ENCODE measurements around the gene CCR5AS.
"Not testable (repeated sequence)": the region's sequence is repeated elsewhere in the genome, so short reads cannot be mapped to it uniquely, and the experiment has no call there.

Gene CCR5AS

DNA sequence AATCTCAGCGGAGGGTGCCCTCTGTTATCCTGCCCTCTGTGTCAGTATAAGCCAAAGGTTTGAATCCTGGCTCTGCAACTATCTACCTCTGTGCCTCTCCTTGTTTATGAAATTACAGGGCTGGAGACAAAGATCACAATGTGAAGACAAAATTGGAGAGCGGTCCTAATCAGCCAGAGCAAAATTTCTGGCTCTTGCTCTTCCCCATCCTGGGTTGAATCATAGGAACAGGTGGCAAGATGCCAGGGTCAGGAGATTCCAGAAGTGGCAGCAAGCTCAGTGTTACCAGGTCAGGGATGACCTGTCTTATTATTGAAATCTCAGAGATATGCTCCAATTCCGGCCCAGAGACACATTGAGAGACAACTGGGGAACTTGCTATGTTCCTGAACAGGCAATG, 55.2 kb downstream of the CCR5AS start:
- DNase-seq, result no peak

DNA sequence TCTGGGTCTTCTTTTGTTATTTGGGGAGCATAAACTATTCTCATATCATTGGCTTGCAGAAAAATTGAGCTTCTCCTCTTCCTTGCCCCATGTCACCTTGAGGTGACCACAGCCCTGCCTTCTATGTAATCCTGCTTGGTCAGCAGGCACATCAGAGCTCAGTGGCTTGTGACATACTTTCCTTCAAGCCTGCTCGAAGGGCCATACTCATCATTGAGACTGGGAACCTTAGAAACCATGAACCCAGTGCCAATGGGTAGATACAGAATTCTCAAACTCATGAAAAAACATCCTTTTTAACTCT, 56.7 kb downstream of the CCR5AS start:
- no peak for DNase-seq

DNA sequence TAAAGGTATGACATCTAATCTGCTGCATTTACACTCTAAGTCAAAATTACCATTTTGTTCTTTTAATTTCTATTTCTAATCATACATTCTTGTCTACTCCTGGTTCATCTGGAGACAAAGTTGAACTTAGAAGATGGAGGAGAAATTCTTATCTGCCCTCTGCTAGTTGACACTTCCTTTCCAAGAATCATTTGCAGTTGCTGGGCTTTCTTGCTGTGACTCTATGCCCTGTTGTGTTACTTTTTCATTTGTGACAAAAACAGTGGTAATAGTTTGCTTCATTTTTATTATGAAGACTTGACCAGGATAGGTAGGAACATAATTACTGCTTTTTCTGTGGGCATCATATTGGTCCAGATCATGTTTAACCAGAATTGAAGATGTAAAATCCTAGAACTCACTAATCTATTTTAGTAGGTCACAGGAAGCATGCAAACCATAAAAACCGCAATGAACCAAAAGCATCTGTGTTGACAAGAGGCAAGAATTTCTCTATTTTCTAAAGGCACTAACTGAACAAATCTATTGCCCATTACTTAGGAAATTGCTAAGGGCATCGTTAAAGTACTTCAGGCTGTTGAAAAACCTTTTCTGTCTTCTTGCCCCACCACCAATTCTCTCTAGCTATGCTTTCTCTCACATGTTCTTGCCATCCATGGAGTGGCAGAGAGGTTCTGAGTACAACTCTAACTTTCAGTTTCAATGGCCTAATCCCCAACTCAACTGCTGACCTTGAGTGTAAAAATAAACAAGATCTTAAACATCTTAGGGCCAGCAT, 57.2 kb downstream of the CCR5AS start:
- DNase-seq, result no peak

DNA sequence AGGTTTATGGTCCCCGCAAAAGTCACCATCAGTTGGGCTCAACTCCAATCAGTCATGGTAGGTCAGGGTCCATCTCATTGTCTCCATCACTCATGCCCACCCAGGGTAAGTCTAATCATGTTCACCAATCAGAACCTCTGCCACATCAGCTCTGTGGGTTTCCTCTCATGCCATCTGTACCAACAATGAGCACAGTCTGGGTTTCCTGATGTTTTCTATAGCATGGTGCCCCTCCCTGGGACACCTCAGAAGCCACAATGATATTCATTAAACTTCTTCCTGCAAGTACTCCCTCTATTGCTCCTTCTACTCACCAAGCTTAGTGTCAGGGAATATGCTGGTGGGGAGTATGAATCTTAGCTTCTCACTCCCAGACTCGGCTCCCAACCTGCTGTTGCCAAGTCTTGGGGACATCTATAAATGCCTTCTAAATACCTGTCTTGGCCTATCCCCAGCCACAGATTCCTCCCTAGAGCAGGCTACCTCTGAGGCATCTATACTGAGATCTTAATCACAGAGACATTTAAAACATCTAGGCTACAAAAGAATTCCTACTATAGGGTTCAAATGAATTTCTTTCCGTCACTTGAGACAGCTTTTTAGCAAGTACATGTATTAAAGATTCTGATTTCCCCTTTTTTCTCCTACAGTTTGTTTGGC, 57.9 kb downstream of the CCR5AS start:
- no peak for DNase-seq

DNA sequence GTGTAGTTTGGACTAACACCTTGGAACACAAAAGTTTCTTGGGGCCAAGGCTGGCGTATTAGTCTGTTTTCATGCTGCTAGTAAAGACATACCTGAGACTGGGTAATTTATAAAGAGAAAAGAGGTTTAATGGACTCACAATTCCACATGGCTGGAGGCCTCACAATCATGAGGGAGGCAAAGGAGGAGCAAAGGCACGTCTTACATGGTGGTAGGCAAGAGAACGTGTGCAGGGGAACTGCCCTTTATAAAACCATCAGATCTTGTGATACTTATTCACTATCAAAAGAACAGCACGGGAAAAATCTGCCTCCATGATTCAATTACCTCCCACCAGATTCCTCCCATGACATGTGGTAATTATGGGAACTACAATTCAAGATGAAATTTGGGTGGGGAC, 62.4 kb downstream of the CCR5AS start:
- no peak for DNase-seq

DNA sequence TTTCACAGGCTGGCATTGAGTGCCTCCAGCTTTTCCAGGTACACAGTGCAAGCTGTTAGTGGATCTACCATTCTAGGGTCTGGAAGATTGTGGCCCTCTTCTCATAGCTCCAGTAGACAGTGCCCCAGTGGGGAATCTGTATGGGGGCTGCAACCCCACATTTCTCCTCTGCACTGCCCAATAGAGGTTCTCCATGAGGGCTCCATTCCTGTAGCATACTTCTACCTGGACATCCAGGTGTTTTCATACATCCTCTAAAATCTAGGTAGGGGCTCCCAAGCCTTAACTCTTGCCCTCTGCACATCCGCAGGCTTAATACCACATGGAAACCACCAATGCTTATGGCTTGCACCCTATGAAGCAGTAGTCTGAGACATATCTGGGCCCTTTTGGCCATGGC, 68.0 kb downstream of the CCR5AS start:
- DNase-seq, result no peak

DNA sequence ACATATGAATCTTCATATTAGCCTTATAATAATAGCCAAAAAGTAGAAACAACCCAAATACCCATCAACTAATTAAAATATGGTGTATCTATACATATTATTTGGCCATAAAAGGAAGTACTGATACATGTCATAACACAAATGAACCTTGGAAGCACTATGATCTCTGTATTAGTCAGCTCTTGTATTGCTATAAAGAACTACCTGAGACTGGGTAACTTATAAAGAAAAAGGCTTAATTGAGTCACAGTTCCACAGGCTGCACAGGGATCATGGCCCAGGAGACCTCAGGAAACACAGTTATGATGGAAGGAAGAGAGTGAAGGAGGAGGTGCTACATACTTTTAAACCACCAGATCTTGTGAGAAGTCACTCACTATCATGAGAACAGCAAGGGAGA, 69.0 kb downstream of the CCR5AS start:
- no peak for DNase-seq

DNA sequence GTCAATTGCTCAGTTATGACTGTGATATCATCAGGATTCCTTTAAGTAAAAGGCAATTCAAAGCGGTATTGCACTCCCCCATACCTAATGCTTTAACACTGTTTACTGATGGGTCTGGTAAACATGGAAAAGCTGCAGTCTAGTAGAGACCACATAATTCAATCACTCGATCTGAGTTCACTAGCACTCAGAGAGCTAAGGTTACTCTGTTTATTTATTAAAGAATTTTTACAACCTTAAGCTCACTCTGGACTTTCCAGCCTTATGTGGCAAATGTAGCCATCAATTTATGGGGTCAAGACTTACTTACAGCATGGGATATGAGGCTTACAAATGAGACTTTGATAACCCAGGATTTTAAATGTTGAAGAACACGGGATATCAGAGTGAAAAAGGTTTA, 71.3 kb downstream of the CCR5AS start:
- no peak for DNase-seq

DNA sequence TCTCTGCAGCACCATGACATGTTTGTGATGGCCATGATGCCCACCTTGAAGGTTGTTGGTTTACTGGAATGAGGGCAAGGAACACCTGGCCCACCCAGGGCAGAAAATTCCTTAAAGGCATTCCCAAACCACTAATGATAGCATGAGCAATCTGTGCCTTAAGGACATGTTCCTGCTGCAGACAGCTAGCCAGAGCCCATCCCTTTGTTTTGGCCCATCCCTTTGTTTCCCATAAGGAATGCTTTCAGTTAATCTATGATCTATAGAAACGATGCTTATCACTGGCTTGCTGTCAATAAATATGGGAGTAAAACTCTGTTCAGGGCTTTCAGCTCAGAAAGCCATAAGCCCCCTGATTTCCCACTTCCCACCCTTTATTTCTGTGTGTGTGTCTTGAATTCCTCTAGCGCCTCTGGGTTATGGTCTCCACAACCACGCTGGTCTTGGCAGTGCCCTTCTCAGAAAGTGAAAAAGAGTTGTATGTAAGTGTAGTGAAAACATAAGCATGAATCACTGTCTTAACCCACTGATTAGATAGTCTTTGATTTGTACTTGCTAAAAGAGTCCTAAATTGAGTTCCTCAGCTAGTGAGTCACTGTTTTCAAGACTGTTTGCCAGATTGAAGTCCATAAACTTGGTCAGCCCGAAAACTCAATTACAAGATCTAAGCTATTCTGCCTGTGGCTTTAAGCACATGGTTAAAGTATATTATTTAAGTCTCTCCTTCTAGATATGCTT, 72.0 kb downstream of the CCR5AS start:
- DNase-seq, result no peak

DNA sequence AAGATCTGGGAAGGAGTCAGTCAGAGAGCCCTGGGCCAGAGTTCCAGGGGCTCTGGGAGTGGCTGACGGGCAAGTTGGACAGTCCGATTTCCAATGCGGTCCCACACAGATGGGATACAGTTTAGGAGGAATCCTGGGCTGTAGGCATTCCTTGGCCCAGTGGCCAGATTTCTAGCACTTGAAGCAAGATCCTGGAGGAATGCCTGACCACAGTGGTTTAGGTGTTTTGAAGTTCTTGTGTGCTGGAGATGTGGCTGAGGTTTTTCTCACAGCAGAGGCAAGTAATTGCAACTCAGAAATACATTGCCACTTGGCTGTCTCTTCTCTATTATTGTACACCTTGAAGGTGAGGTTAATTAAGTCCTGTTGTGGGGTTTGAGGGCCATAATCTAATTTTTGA, 76.2 kb downstream of the CCR5AS start:
- not testable (repeated sequence) for DNase-seq

DNA sequence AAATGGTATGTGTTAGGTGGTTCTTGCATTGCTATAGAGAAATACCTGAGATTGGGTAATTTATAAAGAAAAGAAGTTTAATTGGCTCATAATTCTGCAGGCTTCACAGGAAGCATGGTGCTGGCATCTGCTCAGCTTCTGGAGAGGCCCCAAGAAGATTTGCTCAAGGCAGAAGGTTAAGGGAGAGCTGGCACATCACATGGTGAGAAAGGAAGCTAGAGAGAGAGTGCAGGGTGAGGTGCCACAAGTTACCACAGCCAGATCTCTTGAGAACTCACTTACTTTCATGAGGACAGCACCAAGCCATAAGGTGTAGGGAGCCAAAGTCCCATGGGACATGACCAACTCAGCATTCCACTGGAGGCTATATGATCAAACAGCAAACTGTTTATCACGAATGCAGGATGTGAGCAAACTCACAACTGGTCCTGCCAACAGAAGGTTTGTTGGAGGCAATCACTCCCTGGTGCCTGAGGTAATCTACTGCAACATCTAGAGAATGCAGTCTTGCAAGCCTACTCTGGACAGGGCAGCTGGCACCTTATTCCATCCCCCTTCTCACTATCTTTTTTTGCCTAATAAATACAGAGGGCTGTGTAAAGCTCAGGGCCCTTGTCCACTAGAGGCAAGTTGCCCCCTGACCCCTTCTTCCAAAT, 81.1 kb downstream of the CCR5AS start:
- no peak for DNase-seq

DNA sequence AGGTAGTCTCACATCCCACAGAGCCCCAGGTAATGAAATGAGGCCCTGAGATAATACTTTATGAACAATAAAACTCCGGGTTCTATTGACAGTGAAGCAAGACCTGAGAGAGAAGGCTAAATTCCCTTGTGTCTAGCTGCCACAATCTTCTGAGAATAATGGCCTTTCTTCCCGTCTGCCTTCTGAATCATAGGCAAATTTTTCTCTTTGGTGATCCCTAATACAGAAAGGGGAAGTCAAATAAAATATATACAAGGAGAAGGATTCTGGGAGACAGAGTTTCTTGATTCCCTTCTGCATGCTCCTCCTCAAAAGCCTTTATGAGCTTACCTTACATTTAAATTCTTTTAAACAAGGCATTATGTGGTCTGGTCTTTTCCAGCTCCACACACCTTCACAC, 82.8 kb downstream of the CCR5AS start:
- DNase-seq, result no peak

DNA sequence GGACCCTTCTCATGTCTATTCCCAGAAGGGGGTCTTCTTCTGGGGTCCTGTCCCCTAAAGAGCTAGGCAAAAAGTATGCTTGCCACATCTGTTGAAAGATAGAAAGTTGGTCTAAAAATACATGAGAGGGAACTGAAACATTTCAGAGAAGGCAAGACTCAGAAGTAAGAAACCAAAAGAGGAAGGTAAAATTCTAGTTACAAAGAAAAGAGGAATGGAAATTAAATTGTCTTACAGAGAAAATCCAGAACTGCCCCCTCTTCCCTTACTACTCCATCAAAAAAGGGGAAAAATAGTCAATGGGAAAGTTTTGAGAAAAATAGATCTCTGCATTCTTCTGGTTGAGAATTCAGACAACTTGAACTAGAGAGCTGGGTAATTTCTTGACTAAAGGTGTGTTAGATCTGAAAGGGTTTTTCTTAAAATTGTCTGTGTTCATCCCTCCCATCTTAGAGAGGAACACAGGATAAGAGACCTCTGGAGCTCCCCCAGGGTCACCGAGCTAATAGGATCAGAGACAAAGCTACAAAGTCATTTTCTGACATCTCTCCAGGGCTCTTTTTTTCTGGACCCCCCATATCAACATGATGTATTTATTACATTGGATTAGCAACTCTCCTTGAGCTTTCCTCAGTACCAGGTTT, 85.3 kb downstream of the CCR5AS start:
- DNase-seq, result no peak

DNA sequence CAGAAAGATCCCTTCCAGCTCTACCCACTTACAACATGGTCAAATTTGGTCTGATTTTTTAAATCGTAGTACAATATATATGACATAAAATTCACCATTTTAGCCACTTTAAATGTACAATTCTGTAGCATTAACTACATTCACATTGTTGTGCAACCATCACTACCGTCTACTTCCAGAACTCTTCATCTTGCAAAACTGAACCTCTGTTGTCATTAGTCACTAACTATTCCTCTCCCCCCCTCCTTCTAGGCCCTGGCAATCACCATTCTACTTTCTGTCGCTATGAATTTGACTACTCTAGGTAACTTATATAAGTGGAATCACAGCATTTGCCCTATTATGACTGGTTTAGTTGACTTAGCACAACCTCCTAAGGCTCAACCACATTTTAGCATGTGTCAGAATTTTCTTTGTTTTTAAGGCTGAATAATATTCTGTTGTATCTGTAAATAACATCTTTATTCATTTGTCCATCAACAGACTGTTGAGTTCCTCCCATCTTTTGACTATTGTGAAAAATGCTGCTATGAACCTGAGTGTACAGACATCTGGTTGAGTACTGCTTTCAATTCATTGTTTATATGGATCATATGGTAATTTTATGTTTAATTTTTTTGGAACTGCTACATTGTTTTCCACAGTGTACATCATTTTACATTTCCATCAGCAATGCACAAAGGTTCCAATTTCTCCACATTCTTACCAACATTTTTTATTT, 88.5 kb downstream of the CCR5AS start:
- DNase-seq, result no peak

DNA sequence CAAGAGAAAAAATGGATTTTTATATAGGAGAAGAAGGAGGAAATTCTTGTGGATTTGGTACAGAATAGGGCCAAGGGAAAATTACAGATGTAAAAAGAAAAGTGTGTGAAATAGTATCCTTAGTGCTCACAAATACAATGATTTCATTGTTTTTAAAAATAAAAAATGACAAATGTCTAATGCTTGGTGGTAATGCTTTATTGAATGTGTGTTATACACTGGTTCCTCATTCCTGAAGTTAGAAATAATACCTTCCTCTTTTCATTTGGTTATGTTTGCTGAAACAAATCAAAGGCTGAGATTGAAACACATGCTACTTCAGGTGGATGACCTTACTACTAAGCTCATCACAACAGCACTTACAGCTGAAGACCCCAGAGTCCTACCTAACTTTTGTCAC, 90.7 kb downstream of the CCR5AS start:
- DNase-seq, result no peak

DNA sequence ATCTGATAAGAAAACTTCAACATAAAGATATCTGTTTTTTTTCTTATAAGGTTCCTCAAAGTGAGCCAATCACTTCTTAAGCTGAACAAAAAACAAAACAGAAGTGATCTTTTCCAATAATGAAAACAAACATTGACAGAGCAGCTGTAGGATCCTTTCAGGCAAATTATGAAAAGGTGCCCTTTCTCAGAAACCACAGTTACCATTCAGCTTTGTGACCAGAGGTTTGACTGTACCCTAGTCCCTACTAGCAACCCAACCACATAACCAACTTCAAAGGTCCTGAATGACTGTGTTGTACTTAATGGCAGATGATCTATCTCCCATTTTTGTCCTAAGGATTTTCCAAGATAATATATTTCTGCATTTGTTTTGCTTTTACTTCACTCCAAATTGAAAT, 92.3 kb downstream of the CCR5AS start:
- no peak for DNase-seq

Measured in DMS79 (cell line).